GOT3 (cell line): ENCODE results near the gene PER1.

Source experiments
- DNase-seq: peaks from one replicate; lab custom pipeline; 2025; ENCODE audit warnings: mixed read lengths; lab: John Stamatoyannopoulos, UW

PER1 gene, protein sequence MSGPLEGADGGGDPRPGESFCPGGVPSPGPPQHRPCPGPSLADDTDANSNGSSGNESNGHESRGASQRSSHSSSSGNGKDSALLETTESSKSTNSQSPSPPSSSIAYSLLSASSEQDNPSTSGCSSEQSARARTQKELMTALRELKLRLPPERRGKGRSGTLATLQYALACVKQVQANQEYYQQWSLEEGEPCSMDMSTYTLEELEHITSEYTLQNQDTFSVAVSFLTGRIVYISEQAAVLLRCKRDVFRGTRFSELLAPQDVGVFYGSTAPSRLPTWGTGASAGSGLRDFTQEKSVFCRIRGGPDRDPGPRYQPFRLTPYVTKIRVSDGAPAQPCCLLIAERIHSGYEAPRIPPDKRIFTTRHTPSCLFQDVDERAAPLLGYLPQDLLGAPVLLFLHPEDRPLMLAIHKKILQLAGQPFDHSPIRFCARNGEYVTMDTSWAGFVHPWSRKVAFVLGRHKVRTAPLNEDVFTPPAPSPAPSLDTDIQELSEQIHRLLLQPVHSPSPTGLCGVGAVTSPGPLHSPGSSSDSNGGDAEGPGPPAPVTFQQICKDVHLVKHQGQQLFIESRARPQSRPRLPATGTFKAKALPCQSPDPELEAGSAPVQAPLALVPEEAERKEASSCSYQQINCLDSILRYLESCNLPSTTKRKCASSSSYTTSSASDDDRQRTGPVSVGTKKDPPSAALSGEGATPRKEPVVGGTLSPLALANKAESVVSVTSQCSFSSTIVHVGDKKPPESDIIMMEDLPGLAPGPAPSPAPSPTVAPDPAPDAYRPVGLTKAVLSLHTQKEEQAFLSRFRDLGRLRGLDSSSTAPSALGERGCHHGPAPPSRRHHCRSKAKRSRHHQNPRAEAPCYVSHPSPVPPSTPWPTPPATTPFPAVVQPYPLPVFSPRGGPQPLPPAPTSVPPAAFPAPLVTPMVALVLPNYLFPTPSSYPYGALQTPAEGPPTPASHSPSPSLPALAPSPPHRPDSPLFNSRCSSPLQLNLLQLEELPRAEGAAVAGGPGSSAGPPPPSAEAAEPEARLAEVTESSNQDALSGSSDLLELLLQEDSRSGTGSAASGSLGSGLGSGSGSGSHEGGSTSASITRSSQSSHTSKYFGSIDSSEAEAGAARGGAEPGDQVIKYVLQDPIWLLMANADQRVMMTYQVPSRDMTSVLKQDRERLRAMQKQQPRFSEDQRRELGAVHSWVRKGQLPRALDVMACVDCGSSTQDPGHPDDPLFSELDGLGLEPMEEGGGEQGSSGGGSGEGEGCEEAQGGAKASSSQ (N-terminal part only)

DNA sequence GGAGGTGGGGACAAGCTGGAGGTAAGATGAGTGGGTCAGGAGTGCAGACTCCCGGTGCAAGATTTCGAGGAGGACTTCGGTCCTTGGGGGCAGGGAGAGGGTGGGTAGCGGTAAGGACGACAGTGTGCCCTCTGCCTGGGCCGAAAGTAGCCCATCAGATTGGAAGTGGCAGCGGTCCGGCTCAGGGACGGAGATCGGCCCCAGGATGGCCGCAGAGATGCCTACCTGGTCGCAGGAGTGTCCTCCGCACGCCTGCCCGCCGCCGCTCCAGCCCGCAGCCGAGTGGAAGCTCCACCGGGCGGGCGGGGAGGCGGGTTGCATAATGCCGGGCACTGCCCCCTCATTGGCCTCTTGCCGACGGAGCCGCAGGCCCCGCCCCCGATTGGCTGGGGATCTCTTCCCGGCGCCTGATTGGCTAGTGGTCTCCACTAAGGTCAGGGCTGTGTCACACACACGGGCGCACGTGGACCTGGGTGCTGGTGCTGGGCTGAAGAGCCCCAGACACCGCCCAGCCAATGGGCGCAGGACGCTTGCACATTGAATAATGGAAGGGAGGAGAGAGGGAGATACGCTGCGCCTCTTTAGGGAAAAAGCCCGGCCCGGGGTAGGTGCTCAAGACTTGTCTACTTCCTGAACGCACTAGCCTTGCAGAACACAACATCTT is at the start of gene PER1:
PER1 (minus strand) TSS at position 293 of the 664 bp plus-strand sequence. CDS start 1,698 bp downstream, outside the sequence.
- peak; percentile 71 for DNase-seq

GRCh38 chr17:8192070-8192815 is 40.0 kb upstream of the PER1 start:
- peak; percentile 37 for DNase-seq

GRCh38 chr17:8190506-8190905 is 38.3 kb upstream of the PER1 start:
- no peak for DNase-seq

GRCh38 chr17:8189711-8190477 is 37.7 kb upstream of the PER1 start, which contains the start of gene BORCS6:
BORCS6 (minus strand) TSS chr17:8190180; CDS start chr17:8190140, 40 bp downstream.
- DNase-seq: peak; percentile 83

- no peak for DNase-seq
These were observed 37.0 kb upstream of the PER1 start for GRCh38 chr17:8189041-8189710.

- no peak for DNase-seq
These were observed 36.1 kb upstream of the PER1 start for GRCh38 chr17:8188263-8188839.

DNA sequence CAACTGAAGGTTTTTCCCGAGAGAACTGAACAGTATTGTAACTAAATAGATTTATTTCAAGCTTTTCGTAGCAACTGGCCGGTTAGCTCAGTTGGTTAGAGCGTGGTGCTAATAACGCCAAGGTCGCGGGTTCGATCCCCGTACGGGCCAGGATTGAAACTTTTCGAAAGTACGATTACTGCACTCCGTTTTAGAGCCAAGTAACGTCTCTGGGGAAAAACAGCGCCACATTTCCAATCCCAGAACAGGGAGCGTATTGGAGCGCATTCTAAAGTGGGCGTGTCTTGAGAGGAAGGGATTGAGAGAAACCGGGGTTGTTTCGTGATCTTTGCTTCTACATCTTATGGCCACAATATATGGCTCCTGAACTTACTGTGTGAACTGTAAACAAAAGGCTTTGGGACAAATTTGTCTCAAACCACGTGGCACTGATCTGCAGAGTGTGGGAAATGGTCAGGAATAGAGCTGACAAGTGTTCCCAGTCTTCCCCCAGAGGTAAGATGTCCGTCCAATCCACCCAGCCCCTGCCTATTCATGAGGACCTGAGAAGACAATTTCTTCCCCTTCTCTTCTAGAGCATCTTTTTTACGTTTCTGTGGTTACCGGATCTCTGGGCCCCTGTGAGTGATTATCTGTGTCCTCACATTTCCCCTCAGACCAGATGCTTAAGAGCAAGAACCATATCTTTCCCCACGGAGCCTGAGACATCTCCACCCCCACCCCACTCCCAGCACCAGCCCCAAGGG is 35.5 kb upstream of the PER1 start:
- DNase-seq: peak; percentile 88

DNA sequence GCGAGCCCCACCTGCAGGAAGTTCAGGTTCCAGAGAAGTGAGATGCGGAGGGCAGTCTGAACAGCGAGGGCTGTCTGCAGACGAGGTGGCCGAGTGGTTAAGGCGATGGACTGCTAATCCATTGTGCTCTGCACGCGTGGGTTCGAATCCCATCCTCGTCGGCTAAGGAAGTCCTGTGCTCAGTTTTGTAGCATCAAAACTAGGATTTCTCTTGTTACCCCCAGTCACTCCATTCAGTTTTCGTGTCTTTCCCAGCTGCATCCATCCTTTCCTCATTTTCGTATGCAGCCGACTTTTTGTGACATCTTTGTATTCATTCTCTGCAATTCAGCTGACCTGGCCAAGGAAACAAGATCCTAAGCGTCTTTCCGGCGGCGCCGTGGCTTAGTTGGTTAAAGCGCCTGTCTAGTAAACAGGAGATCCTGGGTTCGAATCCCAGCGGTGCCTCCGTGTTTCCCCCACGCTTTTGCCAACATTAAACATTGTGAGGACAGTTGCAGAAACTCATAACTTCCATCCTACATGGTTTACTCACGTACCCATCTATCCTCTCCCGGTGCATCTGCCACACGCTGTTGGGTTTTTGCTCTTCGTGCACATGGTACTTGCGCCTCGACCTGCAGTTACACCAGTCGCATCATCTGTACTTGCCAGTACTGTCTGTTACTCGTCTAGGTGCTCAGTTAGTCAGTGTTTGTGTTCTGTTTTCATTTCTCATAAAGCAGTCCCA is 34.7 kb upstream of the PER1 start:
- DNase-seq: peak; percentile 91

DNA sequence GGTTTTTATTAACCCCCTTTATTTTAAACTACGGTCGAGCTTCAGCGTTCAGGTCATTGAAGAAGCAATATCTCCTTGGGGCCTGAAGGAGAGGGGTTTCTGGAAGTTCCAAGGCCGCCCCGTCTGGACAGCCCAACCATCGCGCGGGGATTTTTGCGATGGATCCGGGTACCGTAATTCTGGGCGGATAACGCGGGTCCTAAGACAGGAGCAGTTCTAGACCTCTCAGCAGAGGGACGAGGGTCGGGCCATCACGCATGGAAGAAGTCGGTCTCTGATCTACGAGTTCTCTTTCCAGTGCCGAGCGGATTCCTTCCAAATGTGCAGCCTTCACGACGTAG is 34.2 kb upstream of the PER1 start:
- DNase-seq: no peak

GRCh38 chr17:8185582-8186445 is 33.6 kb upstream of the PER1 start:
- peak; percentile 71 for DNase-seq

DNA sequence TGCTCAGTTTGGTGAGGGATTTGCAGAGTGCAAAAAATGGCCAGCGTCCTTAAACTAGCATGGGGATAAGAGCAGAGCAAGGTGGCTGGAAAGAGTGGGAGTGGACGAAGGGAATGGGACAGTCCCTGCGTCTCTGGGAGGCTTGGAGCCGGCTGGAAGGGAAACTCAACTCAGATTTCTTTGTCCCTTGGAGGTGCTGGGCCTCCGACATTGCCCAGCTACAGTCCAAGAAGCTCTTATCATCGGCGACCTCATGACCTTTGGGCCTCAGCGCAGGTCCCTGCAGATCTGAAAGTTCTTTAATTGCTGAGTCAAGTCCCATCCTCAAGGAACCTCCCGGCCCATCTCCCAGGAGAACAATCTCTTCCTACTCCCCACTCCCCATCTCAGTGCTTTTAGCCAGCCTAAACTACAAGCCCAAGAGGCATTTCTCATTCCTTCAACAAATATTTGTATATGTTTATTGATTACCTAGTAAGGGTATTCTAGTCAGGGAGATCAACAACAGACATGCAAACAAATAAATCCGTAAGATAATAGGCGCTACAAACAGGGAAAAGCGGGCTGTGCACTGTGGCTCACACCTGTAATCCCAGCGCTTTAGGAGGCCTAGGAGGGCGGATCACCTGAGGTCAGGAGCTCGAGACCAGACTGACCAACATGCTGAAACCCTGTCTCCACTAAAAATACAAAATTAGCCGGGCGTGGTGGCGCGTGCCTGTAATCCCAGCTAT is 25.0 kb upstream of the PER1 start:
- DNase-seq: no peak

GRCh38 chr17:8176197-8176940 is 24.2 kb upstream of the PER1 start, which contains the start of gene TMEM107:
TMEM107 (minus strand) TSS chr17:8176380; CDS start chr17:8176286, 94 bp downstream.
- DNase-seq: peak; percentile 44

- no peak for DNase-seq
These were observed 23.6 kb upstream of the PER1 start for GRCh38 chr17:8175795-8176196.

DNA sequence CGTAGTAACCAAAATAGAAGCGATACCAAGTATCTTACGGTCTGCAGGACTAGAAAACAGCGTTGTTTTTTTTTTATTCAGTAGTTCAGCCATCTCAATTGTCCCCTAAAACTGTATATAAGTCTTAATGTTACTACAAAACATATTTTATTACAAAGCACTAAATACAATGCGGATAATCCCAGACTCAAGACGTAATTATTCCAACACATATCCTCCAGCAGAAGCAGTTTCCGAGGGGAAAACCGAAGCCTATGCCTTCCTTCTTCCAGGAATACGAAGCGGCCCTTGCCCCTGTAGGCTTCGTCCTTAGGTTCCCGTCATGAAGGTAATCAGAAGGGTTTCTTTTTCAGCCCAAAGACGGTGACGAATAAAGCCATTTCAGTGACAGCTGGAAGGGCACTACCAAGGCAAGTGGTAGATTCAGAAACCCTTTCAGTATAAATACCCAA is 21.7 kb upstream of the PER1 start:
- DNase-seq: no peak
